ENCODE results near the gene TCN2. TPM values are rescaled to one million over a fixed set of nuclear protein-coding genes. Genes with fewer than 3 reads are reported as not detected.

The TCN2 gene
- total and polyA plus RNA-seq, 9 of the 15 experiments (the other 6 are each of a cell fraction or from before 2014, with no cell fraction given): 0.88 to 5.4 (median 1.7) TPM

DNA sequence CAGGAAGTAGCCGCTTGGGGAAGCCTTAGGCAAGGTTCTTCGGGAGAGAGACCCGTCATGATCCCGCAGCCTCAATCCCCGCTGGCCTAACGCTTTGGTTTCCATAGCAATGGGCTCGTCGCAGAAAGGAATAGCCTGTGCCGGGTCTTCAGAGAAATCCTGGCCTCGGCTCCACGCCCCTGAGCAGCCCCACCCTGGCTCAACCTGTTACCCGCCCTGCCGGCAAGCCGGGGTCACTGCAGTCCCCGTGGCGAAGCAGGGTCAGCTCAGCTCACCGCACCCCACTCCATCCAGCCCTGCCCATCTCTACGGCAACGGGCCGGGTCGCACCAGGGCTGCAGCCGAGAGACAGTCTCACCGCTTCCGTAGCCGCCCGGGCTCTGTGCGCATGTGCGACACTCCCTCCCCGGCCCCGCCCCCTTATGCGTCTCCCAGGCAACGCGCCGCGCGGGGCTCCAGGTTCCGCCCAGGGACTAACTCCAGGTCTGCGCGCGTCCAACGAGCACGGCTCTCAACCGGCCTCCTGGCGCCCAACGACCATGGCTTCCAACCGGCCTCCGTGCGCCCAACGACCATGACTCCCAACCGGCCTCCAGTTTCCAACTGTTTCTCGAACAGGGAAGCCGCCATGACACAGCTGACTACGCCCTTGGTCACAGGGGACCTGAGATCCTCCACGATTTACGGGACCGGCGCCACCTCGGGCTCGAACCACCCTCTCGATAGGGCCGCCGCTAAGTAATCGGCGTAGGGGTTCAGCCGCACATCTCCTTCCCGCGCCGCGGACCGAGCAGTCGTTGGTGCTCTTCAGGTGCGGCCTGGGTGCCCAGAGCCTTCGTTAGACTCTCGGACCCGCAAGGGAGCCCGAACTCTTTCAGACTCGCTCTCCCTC lies 60.8 kb downstream of the TCN2 start, which contains the start of gene DUSP18 (continued):
- TF ChIP-seq, protein P1, sequence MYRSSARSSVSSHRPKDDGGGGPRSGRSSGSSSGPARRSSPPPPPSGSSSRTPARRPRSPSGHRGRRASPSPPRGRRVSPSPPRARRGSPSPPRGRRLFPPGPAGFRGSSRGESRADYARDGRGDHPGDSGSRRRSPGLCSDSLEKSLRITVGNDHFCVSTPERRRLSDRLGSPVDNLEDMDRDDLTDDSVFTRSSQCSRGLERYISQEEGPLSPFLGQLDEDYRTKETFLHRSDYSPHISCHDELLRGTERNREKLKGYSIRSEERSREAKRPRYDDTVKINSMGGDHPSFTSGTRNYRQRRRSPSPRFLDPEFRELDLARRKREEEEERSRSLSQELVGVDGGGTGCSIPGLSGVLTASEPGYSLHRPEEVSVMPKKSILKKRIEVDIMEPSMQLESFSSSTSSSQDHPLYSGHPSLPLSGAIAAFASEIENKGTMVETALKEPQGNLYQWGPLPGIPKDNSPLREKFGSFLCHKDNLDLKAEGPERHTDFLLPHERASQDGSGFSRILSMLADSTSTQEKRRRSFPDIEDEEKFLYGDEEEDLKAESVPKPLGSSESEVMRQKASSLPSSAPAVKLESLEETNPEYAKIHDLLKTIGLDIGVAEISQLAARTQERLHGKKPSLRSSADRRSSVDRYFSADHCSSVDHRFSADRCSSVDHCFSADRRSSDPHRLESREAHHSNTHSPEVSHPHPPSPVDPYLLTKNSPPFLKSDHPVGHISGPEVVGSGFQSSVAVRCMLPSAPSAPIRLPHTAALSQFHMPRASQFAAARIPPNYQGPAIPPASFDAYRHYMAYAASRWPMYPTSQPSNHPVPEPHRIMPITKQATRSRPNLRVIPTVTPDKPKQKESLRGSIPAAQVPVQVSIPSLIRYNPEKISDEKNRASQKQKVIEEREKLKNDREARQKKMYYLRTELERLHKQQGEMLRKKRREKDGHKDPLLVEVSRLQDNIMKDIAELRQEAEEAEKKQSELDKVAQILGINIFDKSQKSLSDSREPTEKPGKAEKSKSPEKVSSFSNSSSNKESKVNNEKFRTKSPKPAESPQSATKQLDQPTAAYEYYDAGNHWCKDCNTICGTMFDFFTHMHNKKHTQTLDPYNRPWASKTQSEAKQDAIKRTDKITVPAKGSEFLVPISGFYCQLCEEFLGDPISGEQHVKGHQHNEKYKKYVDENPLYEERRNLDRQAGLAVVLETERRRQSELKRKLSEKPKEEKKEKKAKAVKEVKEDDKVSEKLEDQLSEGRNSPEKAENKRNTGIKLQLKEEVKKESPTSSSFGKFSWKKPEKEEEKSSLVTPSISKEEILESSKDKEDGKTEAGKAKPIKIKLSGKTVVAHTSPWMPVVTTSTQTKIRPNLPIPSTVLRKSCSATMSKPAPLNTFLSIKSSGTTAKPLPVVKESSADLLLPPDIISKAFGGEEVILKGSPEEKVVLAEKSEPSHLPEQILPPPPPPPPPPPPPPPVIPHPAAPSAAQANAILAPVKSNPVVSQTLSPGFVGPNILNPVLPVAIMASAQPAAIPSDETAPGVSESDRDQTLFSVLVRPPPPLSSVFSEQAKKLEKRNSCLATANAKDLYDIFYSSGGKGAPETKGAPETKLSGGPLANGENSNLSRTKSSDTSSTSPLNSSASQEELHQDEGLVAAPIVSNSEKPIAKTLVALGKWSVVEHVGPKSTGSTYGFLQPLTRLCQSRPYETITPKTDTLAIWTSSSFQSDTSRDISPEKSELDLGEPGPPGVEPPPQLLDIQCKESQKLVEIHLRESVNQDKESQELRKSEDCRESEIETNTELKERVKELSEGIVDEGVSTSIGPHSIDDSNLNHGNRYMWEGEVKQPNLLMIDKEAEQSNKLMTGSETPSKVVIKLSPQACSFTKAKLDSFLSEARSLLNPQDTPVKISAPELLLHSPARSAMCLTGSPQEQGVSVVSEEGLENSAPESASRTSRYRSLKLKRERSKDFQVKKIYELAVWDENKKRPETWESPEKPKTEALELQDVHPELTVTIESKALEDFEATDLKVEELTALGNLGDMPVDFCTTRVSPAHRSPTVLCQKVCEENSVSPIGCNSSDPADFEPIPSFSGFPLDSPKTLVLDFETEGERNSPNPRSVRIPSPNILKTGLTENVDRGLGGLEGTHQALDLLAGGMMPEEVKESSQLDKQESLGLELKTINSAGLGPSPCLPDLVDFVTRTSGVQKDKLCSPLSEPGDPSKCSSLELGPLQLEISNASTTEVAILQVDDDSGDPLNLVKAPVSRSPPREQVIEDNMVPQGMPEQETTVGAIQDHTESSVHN (IDR thresholded peaks at IDR 0.05; ENCODE audit: borderline replicate concordance in 1 of 2, low read depth in 1 of 2): no peak
- TF ChIP-seq, protein P2, sequence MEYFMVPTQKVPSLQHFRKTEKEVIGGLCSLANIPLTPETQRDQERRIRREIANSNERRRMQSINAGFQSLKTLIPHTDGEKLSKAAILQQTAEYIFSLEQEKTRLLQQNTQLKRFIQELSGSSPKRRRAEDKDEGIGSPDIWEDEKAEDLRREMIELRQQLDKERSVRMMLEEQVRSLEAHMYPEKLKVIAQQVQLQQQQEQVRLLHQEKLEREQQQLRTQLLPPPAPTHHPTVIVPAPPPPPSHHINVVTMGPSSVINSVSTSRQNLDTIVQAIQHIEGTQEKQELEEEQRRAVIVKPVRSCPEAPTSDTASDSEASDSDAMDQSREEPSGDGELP (CRISPR knock-in tag; IDR thresholded peaks at IDR 0.05; ENCODE audit: borderline replicate concordance): peak; percentile 90; the same call in 1 of the 2 replicates
- TF ChIP-seq CSDE1 (IDR thresholded peaks at IDR 0.05): peak in 1 of 2 experiments; percentile 67; a peak in 1 of 4 replicates
- TF ChIP-seq HDAC3 (IDR thresholded peaks at IDR 0.05; ENCODE audit: borderline replicate concordance, partially characterized antibody): peak; percentile 46
- peak; percentile 71 for TF ChIP-seq MYNN (IDR thresholded peaks at IDR 0.05)
- no peak for TF ChIP-seq MYNN (CRISPR knock-in tag; IDR thresholded peaks at IDR 0.05)
- no peak for TF ChIP-seq ARID2 (IDR thresholded peaks at IDR 0.05)
- TF ChIP-seq, protein P3, sequence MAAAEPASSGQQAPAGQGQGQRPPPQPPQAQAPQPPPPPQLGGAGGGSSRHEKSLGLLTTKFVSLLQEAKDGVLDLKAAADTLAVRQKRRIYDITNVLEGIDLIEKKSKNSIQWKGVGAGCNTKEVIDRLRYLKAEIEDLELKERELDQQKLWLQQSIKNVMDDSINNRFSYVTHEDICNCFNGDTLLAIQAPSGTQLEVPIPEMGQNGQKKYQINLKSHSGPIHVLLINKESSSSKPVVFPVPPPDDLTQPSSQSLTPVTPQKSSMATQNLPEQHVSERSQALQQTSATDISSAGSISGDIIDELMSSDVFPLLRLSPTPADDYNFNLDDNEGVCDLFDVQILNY (CRISPR knock-in tag; IDR thresholded peaks at IDR 0.05): no peak
- peak; percentile 96 for TF ChIP-seq RFX1 (IDR thresholded peaks at IDR 0.05)
- TF ChIP-seq, protein P4, sequence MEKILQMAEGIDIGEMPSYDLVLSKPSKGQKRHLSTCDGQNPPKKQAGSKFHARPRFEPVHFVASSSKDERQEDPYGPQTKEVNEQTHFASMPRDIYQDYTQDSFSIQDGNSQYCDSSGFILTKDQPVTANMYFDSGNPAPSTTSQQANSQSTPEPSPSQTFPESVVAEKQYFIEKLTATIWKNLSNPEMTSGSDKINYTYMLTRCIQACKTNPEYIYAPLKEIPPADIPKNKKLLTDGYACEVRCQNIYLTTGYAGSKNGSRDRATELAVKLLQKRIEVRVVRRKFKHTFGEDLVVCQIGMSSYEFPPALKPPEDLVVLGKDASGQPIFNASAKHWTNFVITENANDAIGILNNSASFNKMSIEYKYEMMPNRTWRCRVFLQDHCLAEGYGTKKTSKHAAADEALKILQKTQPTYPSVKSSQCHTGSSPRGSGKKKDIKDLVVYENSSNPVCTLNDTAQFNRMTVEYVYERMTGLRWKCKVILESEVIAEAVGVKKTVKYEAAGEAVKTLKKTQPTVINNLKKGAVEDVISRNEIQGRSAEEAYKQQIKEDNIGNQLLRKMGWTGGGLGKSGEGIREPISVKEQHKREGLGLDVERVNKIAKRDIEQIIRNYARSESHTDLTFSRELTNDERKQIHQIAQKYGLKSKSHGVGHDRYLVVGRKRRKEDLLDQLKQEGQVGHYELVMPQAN (IDR thresholded peaks at IDR 0.05; ENCODE audit: borderline replicate concordance): peak; percentile 74
- TF ChIP-seq EP400 (IDR thresholded peaks at IDR 0.05): 0 out of 2 replicates have a peak, but pooled peaks have one; percentile 19
- TF ChIP-seq NRF1 (conservative IDR thresholded peaks at IDR 0.05 in 1 of 2, IDR thresholded peaks at IDR 0.05 in 1 of 2): peak; percentile 96 to 97
- TF ChIP-seq TAF1 (IDR thresholded peaks at IDR 0.05; ENCODE audit: control insufficient read depth, extremely low read depth, insufficient read depth, low read length, severe bottlenecking): peak; percentile 27

Measured in K562 (cell line).